Neural progenitor cell (in vitro differentiated cells): ENCODE results near the gene TEKTIP1. TPM values are rescaled to one million over a fixed set of nuclear protein-coding genes. Genes with fewer than 3 reads are reported as not detected.
A peak's percentile ranks its signal among the peaks of the same experiment; 100 is the strongest.

ENCODE experiments used
- DNase-seq: peaks from one replicate; pipeline ENCODE4 v3.0.0-alpha.2; 2016; ENCODE audit warnings: low spot score
- H2AFZ ChIP-seq: fragments of 200-600 bp; sonication (generic); replicated peaks from 2 replicates; pipeline ENCODE4 v1.6.1; 2016; ENCODE audit warnings: antibody characterized with exemption
- H3F3A ChIP-seq: fragments of 200-600 bp; sonication (generic); 2 replicates; pipeline ENCODE4 v1.6.1; 2016; ENCODE audit warnings: antibody characterized with exemption, low read depth
- H3K27ac ChIP-seq: fragments of 200-600 bp; sonication (generic); 2 replicates; pipeline ENCODE4 v1.5.1; 2016; ENCODE audit warnings: mild to moderate bottlenecking
- H3K27me3 ChIP-seq: fragments of 200-600 bp; sonication (generic); 2 replicates; pipeline ENCODE4 v1.6.1; 2016; ENCODE audit warnings: mild to moderate bottlenecking, moderate library complexity
- H3K36me3 ChIP-seq: fragments of 200-600 bp; sonication (generic); 2 replicates; pipeline ENCODE4 v1.5.1; 2016
- H3K4me1 ChIP-seq: fragments of 200-600 bp; sonication (generic); 2 replicates; pipeline ENCODE4 v1.6.1; 2016; ENCODE audit warnings: mixed run types
- H3K4me2 ChIP-seq: fragments of 200-600 bp; sonication (generic); 2 replicates; pipeline ENCODE4 v1.6.1; 2016
- H3K4me3 ChIP-seq: fragments of 200-600 bp; sonication (generic); 2 replicates; pipeline ENCODE4 v1.5.1; 2016
- H3K79me2 ChIP-seq: fragments of 200-600 bp; sonication (generic); 2 replicates; pipeline ENCODE4 v1.6.1; 2016; ENCODE audit warnings: low read depth
- H3K9ac ChIP-seq: fragments of 200-600 bp; sonication (generic); 2 replicates; pipeline ENCODE4 v1.6.1; 2016
- H3K9me3 ChIP-seq: fragments of 200-600 bp; sonication (generic); 2 replicates; pipeline ENCODE4 v1.5.1; 2016; ENCODE audit warnings: low read depth
- H4K20me1 ChIP-seq: fragments of 200-600 bp; sonication (generic); 2 replicates; pipeline ENCODE4 v1.6.1; 2016; ENCODE audit warnings: low read depth
- H3K27ac Mint-ChIP-seq: 3 replicates; pipeline ENCODE4 v1.8.0; 2021; ENCODE audit warnings: mixed read lengths
- H3K27me3 Mint-ChIP-seq: 2 replicates; pipeline ENCODE4 v1.8.0; 2022; ENCODE audit warnings: low read depth, mild to moderate bottlenecking, inconsistent platforms, moderate library complexity, mixed read lengths; ENCODE audit not compliant: insufficient read depth
- H3K36me3 Mint-ChIP-seq: 3 replicates; pipeline ENCODE4 v1.8.0; 2021; ENCODE audit warnings: mixed read lengths
- H3K4me1 Mint-ChIP-seq: 3 replicates; pipeline ENCODE4 v1.8.0; 2021; ENCODE audit warnings: mixed read lengths
- H3K4me3 Mint-ChIP-seq: 3 replicates; pipeline ENCODE4 v1.8.0; 2021; ENCODE audit warnings: mild to moderate bottlenecking, moderate library complexity, mixed read lengths
- H3K9me3 Mint-ChIP-seq: 3 replicates; pipeline ENCODE4 v1.8.0; 2020; ENCODE audit warnings: mixed read lengths
- EZH2 ChIP-seq: fragments of 200-600 bp; sonication (generic); IDR thresholded peaks from 2 replicates; pipeline ENCODE4 v1.6.1; 2017; ENCODE audit warnings: antibody characterized with exemption, mild to moderate bottlenecking, moderate library complexity
- EZH2phosphoT487 ChIP-seq: fragments of 200-600 bp; sonication (generic); IDR thresholded peaks from 2 replicates; pipeline ENCODE4 v1.6.1; 2017; ENCODE audit warnings: antibody characterized with exemption
- total RNA-seq: library from RNA; depleted of rRNA; stranded (reverse); fragments of >200 nt; gene quantifications from 2 replicates; pipeline ENCODE4 v1.2.3, GENCODE V29; 2015; ENCODE audit warnings: low replicate concordance
- TF ChIP-seq, protein P1 (sequence below): fragments of 200-600 bp; sonication (generic); IDR thresholded peaks from 2 replicates; pipeline ENCODE4 v1.5.1; 2017; ENCODE audit warnings: antibody characterized with exemption, mild to moderate bottlenecking

Gene TEKTIP1
- total RNA-seq, 1 donor from 2014 or later = not detected

DNA sequence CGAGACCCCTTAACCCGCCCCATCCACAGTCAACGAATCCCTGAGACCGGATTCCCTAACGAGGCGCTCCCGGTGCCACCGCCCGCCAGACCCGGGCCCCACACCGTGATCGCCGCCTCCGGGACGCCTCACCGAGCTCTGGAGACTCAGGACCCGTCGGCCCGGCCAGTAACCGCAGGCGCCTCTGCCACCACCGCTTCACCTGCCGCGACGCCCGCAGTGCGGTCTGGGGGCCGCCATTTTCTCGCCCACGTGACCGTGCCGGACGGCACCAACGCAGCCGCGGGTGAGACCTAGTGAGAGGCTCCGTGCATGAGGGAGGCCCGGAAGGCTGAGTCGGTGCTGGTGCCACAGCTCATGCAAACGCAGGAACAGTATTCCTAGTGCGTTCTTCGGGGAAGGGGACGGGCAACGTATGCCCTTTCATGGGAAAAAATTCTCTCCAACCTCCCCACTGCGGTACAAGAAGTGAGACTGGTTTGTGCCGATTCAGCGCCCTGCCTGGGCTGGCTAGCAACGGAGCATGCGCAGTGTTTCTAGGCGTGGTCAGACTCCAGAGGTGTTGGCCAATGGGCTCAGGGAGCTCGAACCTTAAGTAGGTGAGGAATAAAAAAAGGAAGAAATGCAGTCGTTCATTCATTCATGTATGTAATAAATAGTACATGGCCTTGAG, 38.4 kb upstream of the TEKTIP1 start, which contains the start of gene DOHH:
Gene DOHH, minus strand, starts transcription at position 246 of the 673 bp plus-strand sequence. CDS start 3,860 bp downstream, outside the sequence.
- Mint-ChIP-seq H3K4me3 (peak within 1 kb of the TSS; percentile 93), H3K4me1 (peaks cover 23% of the 10 kb centered on the region), H3K27me3 (peaks cover 2% of the 10 kb centered on the region), H3K36me3 (peaks cover 5% of the 10 kb centered on the region), H3K27ac (peak within 1 kb of the TSS; percentile 92), H3K9me3 (no peaks in the 10 kb centered on the region)
- H3K27me3 ChIP-seq = no peaks in the 10 kb centered on the region
- no peaks in the 10 kb centered on the region for H3K36me3 ChIP-seq
- peak within 1 kb of the TSS; percentile 98 for H3K9ac ChIP-seq
- peak; percentile 96 for DNase-seq
- no peak for TF ChIP-seq EZH2
- no peak for TF ChIP-seq EZH2phosphoT487
- TF ChIP-seq, protein P1, sequence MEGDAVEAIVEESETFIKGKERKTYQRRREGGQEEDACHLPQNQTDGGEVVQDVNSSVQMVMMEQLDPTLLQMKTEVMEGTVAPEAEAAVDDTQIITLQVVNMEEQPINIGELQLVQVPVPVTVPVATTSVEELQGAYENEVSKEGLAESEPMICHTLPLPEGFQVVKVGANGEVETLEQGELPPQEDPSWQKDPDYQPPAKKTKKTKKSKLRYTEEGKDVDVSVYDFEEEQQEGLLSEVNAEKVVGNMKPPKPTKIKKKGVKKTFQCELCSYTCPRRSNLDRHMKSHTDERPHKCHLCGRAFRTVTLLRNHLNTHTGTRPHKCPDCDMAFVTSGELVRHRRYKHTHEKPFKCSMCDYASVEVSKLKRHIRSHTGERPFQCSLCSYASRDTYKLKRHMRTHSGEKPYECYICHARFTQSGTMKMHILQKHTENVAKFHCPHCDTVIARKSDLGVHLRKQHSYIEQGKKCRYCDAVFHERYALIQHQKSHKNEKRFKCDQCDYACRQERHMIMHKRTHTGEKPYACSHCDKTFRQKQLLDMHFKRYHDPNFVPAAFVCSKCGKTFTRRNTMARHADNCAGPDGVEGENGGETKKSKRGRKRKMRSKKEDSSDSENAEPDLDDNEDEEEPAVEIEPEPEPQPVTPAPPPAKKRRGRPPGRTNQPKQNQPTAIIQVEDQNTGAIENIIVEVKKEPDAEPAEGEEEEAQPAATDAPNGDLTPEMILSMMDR = no peak
- H3K4me1 ChIP-seq = peaks cover 10% of the 10 kb centered on the region
- H3K9me3 ChIP-seq = no peaks in the 10 kb centered on the region
- peaks cover 5% of the 10 kb centered on the region for H3F3A ChIP-seq
- H3K79me2 ChIP-seq = peaks cover 27% of the 10 kb centered on the region
- peak within 1 kb of the TSS; percentile 83 for H3K4me3 ChIP-seq
- no peaks in the 10 kb centered on the region for H4K20me1 ChIP-seq
- peak within 1 kb of the TSS; percentile 98 for H3K27ac ChIP-seq
- peak within 1 kb of the TSS; percentile 85 for H3K4me2 ChIP-seq
- peak within 1 kb of the TSS; percentile 99 for H2AFZ ChIP-seq

DNA sequence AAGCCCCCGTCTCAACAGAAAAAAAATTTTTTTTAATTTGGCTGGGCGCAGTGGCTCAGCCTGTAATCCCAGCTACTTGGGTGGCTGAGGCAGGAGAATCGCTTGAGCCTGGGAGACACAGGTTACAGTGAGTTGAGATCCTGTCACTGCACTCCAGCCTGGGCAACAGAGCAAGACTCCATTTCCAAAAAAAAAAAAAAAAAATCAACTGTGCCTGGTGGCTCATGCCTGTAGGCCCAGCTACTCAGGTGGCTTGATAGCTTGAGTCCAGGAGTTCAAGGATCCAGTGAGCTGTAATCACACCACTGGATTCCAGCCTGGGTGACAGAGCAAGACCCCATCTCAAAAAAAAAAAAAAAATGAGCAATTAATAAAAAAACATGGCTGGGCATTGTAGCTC, 37.2 kb upstream of the TEKTIP1 start:
- no peak overlapping the region for H3K27ac Mint-ChIP-seq
- TF ChIP-seq, protein P1 = no peak
- no peak for TF ChIP-seq EZH2phosphoT487
- no peak for TF ChIP-seq EZH2

DNA sequence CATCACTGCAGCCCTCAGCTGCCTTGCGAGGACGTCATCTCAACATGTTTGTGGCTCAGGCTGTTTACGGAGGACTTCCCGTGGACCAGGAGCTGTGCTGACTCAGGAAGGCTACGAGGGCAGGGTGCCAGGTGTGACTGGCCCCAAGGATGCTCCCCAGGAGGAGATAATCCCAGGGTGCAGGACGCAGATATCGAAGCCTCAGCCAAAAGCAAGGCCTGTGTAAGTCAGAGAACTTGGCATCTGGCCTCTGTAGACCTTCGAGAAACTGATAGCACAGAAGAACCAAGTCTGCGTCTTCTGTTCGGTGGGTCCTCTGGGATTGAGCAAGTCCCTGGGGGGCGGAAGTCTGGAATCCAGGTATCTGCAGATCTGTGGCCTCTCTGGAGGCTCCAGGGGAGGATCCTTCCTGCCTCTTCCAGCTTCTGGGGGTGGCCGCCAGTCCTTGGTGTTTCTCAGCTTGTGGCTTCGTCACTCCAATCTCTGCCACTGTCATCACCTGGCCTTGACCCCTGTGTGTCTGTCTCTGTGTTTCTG, 35.9 kb upstream of the TEKTIP1 start:
- no peak overlapping the region for H3K27ac ChIP-seq
- no peak overlapping the region for H2AFZ ChIP-seq
- no peaks in the 10 kb centered on the region for H3K9me3 ChIP-seq
- H3K4me3 Mint-ChIP-seq = no peak overlapping the region
- H3K4me1 Mint-ChIP-seq = peaks cover 34% of the 10 kb centered on the region
- no peak overlapping the region for H3K4me3 ChIP-seq
- H3K36me3 ChIP-seq = no peaks in the 10 kb centered on the region
- H3F3A ChIP-seq = peaks cover 8% of the 10 kb centered on the region
- H4K20me1 ChIP-seq = peaks cover 16% of the 10 kb centered on the region
- no peaks in the 10 kb centered on the region for H3K9me3 Mint-ChIP-seq
- peaks cover 40% of the 10 kb centered on the region for H3K79me2 ChIP-seq
- no peak overlapping the region for H3K9ac ChIP-seq
- no peak for TF ChIP-seq EZH2phosphoT487
- no peak for TF ChIP-seq EZH2
- TF ChIP-seq, protein P1 = no peak
- H3K4me2 ChIP-seq = no peak overlapping the region
- H3K27me3 ChIP-seq = no peaks in the 10 kb centered on the region
- no peak for DNase-seq
- peaks cover 17% of the 10 kb centered on the region for H3K4me1 ChIP-seq
- peaks cover 7% of the 10 kb centered on the region for H3K27me3 Mint-ChIP-seq
- no peaks in the 10 kb centered on the region for H3K36me3 Mint-ChIP-seq
- no peak overlapping the region for H3K27ac Mint-ChIP-seq

More for the DNA sequence above, 37.2 kb upstream of the TEKTIP1 start:
- H4K20me1 ChIP-seq = peaks cover 3% of the 10 kb centered on the region
- H3K27ac ChIP-seq = no peak overlapping the region
- DNase-seq = no peak
- Mint-ChIP-seq H3K27me3 (peaks cover 2% of the 10 kb centered on the region), H3K36me3 (peaks cover 5% of the 10 kb centered on the region), H3K4me3 (no peak overlapping the region), H3K9me3 (no peaks in the 10 kb centered on the region), H3K4me1 (peaks cover 26% of the 10 kb centered on the region)
- H3K27me3 ChIP-seq = no peaks in the 10 kb centered on the region
- H2AFZ ChIP-seq = no peak overlapping the region
- H3K4me2 ChIP-seq = no peak overlapping the region
- H3K9ac ChIP-seq = no peak overlapping the region
- peaks cover 8% of the 10 kb centered on the region for H3F3A ChIP-seq
- H3K9me3 ChIP-seq = no peaks in the 10 kb centered on the region
- H3K4me1 ChIP-seq = peaks cover 10% of the 10 kb centered on the region
- H3K79me2 ChIP-seq = peaks cover 31% of the 10 kb centered on the region
- no peak overlapping the region for H3K4me3 ChIP-seq
- no peaks in the 10 kb centered on the region for H3K36me3 ChIP-seq
